Vagina (tissue), 2 donors: ENCODE results near the gene THBD. TPM values are rescaled to one million over a fixed set of nuclear protein-coding genes. Genes with fewer than 3 reads are reported as not detected.

ENCODE experiments used
- DNase-seq, 2 donors: peaks; one replicate each; pipeline ENCODE4 v3.0.0-alpha.2; 2017; ENCODE audit errors: extremely low spot score in 2 of 2
- H3K27ac ChIP-seq: fragments of 200-600 bp; sonication (generic); one replicate; pipeline ENCODE4 v1.5.1; 2019
- H3K27me3 ChIP-seq: fragments of 200-600 bp; sonication (generic); one replicate; pipeline ENCODE4 v1.5.1; 2019
- H3K36me3 ChIP-seq, 2 donors: fragments of 200-600 bp; sonication (generic); one replicate each; pipeline ENCODE4 v1.5.1; 2017 to 2019
- H3K4me1 ChIP-seq: fragments of 200-600 bp; sonication (generic); one replicate; pipeline ENCODE4 v1.5.1; 2019
- H3K4me3 ChIP-seq, 2 donors: fragments of 200-600 bp; sonication (generic); 1 replicate in 1 of 2; 2 replicates in 1 of 2; pipeline ENCODE4 v1.5.1; 2016 to 2019
- H3K9me3 ChIP-seq: fragments of 200-600 bp; sonication (generic); one replicate; pipeline ENCODE4 v1.5.1; 2019
- CTCF ChIP-seq, 3 experiments: fragments of 450-650 bp in 2 of 3; fragments of 200-600 bp in 1 of 3; sonication (generic) in 1 of 3; IDR thresholded peaks; one replicate each; pipeline ENCODE4 v1.5.1; 2017 to 2019; ENCODE audit warnings: antibody characterized with exemption in 3 of 3, mild to moderate bottlenecking in 2 of 3, moderate library complexity in 2 of 3
- POLR2A ChIP-seq, 2 donors: fragments of 450-650 bp; IDR thresholded peaks; one replicate each; pipeline ENCODE4 v1.6.1; 2017; ENCODE audit warnings: antibody characterized with exemption in 2 of 2, mild to moderate bottlenecking in 2 of 2, moderate library complexity in 2 of 2
- POLR2AphosphoS5 ChIP-seq, 2 donors: sonication (generic); formaldehyde crosslinking; IDR thresholded peaks; one replicate each; pipeline ENCODE4 v1.9.0; 2017; ENCODE audit warnings: antibody characterized with exemption in 2 of 2, mild to moderate bottlenecking in 2 of 2, low read depth in 1 of 2; ENCODE audit not compliant: insufficient read depth in 1 of 2
- intact Hi-C: fragments of 100-400 bp; cut with DNase I; formaldehyde crosslinking; loops from one replicate; pipeline ENCODE4 v1.15.1; 2023
- total RNA-seq: library from RNA; depleted of rRNA; stranded (reverse); fragments of >200 nt; gene quantifications from one replicate; pipeline ENCODE4 v1.2.3, GENCODE V29; 2016

The THBD gene
- total RNA-seq, 1 donor from 2014 or later: 76.9 TPM

- TF ChIP-seq POLR2AphosphoS5 (IDR thresholded peaks at IDR 0.05; ENCODE audit: insufficient read depth in 1 of 2, low read depth in 1 of 2): no peak
- no peak for TF ChIP-seq POLR2A (IDR thresholded peaks at IDR 0.05)
- peak in 2 of 3 experiments; percentile 1 to 30 for TF ChIP-seq CTCF (IDR thresholded peaks at IDR 0.05)
- DNase-seq: no peak
- H3K27ac ChIP-seq: peak overlapping the region; percentile 67
- no peaks in the 10 kb centered on the region for H3K36me3 ChIP-seq
- peak overlapping the region; percentile 48 to 49 for H3K4me3 ChIP-seq
- intact Hi-C loops: loop anchor here (10.0 kb wide), 1 partner anchor 354 kb away; no protein-coding TSS in a partner anchor
- no peaks in the 10 kb centered on the region for H3K27me3 ChIP-seq
- H3K9me3 ChIP-seq: no peaks in the 10 kb centered on the region
- peaks cover 50% of the 10 kb centered on the region for H3K4me1 ChIP-seq
Measured at GRCh38 chr20:23048283-23049200, 930 bp downstream of the THBD start.

GRCh38 chr20:23047738-23048214, 1.7 kb downstream of the THBD start:
- H3K4me3 ChIP-seq: peak overlapping the region; percentile 48 to 49
- H3K4me1 ChIP-seq: peaks cover 50% of the 10 kb centered on the region
- no peaks in the 10 kb centered on the region for H3K9me3 ChIP-seq
- H3K27ac ChIP-seq: no peak overlapping the region
- TF ChIP-seq CTCF (IDR thresholded peaks at IDR 0.05): no peak
- peak in 1 of 2 donors; percentile 17 for TF ChIP-seq POLR2AphosphoS5 (IDR thresholded peaks at IDR 0.05; ENCODE audit: insufficient read depth in 1 of 2, low read depth in 1 of 2)
- H3K27me3 ChIP-seq: no peaks in the 10 kb centered on the region
- intact Hi-C loops: loop anchor here (10.0 kb wide), 1 partner anchor 353 kb away; no protein-coding TSS in a partner anchor
- H3K36me3 ChIP-seq: no peaks in the 10 kb centered on the region
- no peak for DNase-seq

- Histone ChIP-seq H3K4me3 (peak overlapping the region; percentile 48 to 49), H3K27me3 (no peaks in the 10 kb centered on the region)
- intact Hi-C loops: loop anchor here (10.0 kb wide), 1 partner anchor 352 kb away; no protein-coding TSS in a partner anchor
Measured at GRCh38 chr20:23047001-23047737, 2.3 kb downstream of the THBD start.

GRCh38 chr20:23046431-23046830, 3.0 kb downstream of the THBD start:
- H3K4me3 ChIP-seq: peak overlapping the region; percentile 5 to 49
- H3K9me3 ChIP-seq: no peaks in the 10 kb centered on the region
- intact Hi-C loops: loop anchor here (10.0 kb wide), 1 partner anchor 352 kb away; no protein-coding TSS in a partner anchor
- no peak for TF ChIP-seq POLR2A (IDR thresholded peaks at IDR 0.05)
- TF ChIP-seq POLR2AphosphoS5 (IDR thresholded peaks at IDR 0.05; ENCODE audit: insufficient read depth in 1 of 2, low read depth in 1 of 2): peak in 1 of 2 donors; percentile 21
- H3K36me3 ChIP-seq: no peaks in the 10 kb centered on the region
- DNase-seq: no peak
- no peaks in the 10 kb centered on the region for H3K27me3 ChIP-seq
- H3K4me1 ChIP-seq: peaks cover 47% of the 10 kb centered on the region
- no peak overlapping the region for H3K27ac ChIP-seq

More at GRCh38 chr20:23047001-23047737, 2.3 kb downstream of the THBD start:
- TF ChIP-seq POLR2A (IDR thresholded peaks at IDR 0.05): no peak
- TF ChIP-seq POLR2AphosphoS5 (IDR thresholded peaks at IDR 0.05; ENCODE audit: insufficient read depth in 1 of 2, low read depth in 1 of 2): no peak
- TF ChIP-seq CTCF (IDR thresholded peaks at IDR 0.05): no peak
- Histone ChIP-seq H3K9me3 (no peaks in the 10 kb centered on the region), H3K36me3 (no peaks in the 10 kb centered on the region), H3K27ac (no peak overlapping the region), H3K4me1 (peaks cover 50% of the 10 kb centered on the region)
- DNase-seq: no peak

- no peak overlapping the region for H3K27ac ChIP-seq
Measured at GRCh38 chr20:23043376-23043775, 6.1 kb downstream of the THBD start.

More at GRCh38 chr20:23043376-23043775, 6.1 kb downstream of the THBD start:
- no peaks in the 10 kb centered on the region for H3K9me3 ChIP-seq
- no peak for DNase-seq
- H3K36me3 ChIP-seq: no peaks in the 10 kb centered on the region
- H3K4me3 ChIP-seq: no peak overlapping the region
- H3K4me1 ChIP-seq: peaks cover 18% of the 10 kb centered on the region
- no peaks in the 10 kb centered on the region for H3K27me3 ChIP-seq
- TF ChIP-seq POLR2AphosphoS5 (IDR thresholded peaks at IDR 0.05; ENCODE audit: insufficient read depth in 1 of 2, low read depth in 1 of 2): no peak
- no peak for TF ChIP-seq POLR2A (IDR thresholded peaks at IDR 0.05)
- TF ChIP-seq CTCF (IDR thresholded peaks at IDR 0.05): no peak
- intact Hi-C loops: loop anchor here (10.0 kb wide), 1 partner anchor 349 kb away; no protein-coding TSS in a partner anchor
